ENCODE measurements around the gene MAN2A2. TPM values are rescaled to one million over a fixed set of nuclear protein-coding genes. Genes with fewer than 3 reads are reported as not detected.

The MAN2A2 gene
- total RNA-seq, 2 donors from 2014 or later: 99.8 to 225 TPM

DNA sequence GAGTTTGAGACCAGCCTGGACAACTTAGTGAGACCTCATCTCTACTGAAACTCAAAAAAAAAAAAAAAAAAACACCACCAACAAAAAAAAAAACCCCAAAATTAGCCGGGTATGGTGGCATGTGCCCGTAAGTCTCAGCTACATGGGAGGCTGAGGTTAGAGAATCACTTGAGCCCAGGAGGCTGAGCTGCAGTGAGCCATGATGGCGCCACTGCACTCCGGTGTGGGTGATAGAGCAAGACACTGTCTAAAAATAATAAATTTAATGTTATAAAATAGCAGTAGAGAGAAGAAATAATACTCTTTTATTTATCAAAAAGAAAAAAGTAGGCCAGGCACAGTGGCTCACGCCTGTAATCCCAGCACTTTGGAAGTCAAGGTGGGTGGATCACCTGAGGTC, 69.0 kb downstream of the MAN2A2 start:
- H3K9me3 Mint-ChIP-seq: no peaks in the 10 kb centered on the region
- H3K27ac Mint-ChIP-seq: no peak overlapping the region
- no peak for ATAC-seq
- H3K36me3 Mint-ChIP-seq: peaks cover 23 to 50% of the 10 kb centered on the region in 2 donors
- DNase-seq (ENCODE audit: low spot score in 2 of 2): no peak

Other genes starting within 250 kb of the MAN2A2 start
- 10 to 100 TPM; 71.9 to 79.6 TPM for gene BLM, start 186.0 kb upstream of the MAN2A2 start, total RNA-seq
- gene FURIN, start 34.7 kb upstream of the MAN2A2 start, total RNA-seq: 100 to 1,000 TPM; 381 to 721 TPM
- gene FES, start 18.8 kb upstream of the MAN2A2 start, total RNA-seq: 10 to 100 TPM; 83.9 to 91.4 TPM
- 10 to 100 TPM; 18.9 to 32.4 TPM for gene HDDC3, start 29.2 kb downstream of the MAN2A2 start, total RNA-seq
- gene UNC45A, start 32.0 kb downstream of the MAN2A2 start, total RNA-seq: 100 to 1,000 TPM in 1 of 2 donors, 10 to 100 TPM in 1; 75.5 to 112 TPM
- 10 to 100 TPM; 37.7 to 58.7 TPM for gene RCCD1, start 51.6 kb downstream of the MAN2A2 start, total RNA-seq
- 100 to 1,000 TPM; 115 to 233 TPM for gene PRC1, start 91.2 kb downstream of the MAN2A2 start, total RNA-seq
- gene VPS33B, start 119.3 kb downstream of the MAN2A2 start, total RNA-seq: 10 to 100 TPM; 22.2 to 34.4 TPM
- under 1 TPM; 0.12 to 0.20 TPM for gene SV2B, start 197.0 kb downstream of the MAN2A2 start, total RNA-seq

Data from activated naive CD4-positive, alpha-beta T cell treated with anti-CD3 and anti-CD28 coated beads, Interleukin-2, amount 50 U/mL, for 72 hours (primary cell).